ENCODE measurements around the gene CAND1.

Gene CAND1

DNA sequence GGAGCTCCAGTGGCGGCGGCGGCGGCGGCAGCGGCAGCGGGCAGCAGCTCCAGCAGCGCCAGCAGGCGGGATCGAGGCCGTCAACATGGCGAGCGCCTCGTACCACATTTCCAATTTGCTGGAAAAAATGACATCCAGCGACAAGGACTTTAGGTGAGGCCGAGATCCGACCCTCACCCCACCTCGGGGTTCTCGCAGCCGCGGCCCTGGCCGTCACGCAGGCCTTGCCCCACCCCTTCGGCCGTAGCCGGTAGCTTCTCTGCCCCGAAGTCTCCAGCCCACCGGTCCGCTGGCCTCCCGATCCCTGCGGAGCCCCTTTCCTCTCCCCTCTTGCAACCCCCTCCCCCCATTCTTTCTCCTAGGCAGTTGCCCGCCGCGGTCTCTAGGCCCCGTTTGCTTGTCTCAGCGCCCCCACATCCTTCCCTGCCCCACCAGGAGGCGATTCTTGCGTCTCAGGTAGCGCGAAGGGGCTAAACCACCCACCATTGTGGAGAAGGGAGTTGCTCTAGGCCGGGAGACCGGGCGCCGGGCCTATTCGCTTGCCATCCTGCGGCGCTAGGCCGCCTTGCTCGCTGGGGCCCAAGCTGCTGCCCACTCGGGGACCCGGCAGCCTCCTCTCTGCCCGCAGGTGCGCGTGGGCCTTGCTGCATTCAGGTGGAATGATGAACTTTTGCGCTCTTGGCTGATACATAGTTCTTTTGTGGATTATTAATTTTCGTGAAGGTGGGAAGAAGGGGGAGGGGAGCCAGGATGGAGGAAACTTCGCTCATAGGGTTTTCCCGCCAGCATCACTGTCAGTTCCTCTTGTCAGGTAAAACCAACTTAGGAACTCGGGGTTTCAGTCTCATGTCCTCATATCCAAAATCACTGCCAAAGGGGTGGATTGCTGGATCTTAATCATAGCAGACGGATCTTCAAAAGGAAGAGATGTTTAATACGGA is 745 bp downstream of the CAND1 start:
- peak overlapping the region; percentile 95 for H3K4me3 ChIP-seq (ENCODE audit: low read length)
- TF ChIP-seq ZNF274 (IDR thresholded peaks at IDR 0.05; ENCODE audit: low read depth, low read length): no peak

DNA sequence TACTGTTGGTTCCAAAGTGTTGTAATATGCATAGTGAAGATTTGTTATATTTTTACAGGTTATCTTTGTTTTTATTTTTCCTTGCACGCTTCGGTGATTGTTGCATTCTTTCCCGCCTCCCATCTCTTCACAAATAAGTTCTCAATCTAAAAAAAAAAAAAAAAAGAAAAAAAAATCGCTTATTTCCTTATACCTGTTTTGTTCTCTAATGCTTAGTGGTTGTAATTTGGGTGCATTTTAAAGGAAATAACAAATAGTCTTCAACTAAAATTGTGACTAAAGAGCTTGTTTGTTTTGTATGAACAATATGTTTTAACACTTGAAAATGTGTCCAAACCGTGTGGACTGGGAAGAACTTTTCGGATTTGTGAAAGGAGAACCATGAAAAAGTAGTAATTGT is 1.5 kb downstream of the CAND1 start:
- peak overlapping the region; percentile 95 for H3K4me3 ChIP-seq (ENCODE audit: low read length)
- TF ChIP-seq ZNF274 (IDR thresholded peaks at IDR 0.05; ENCODE audit: low read depth, low read length): no peak

DNA sequence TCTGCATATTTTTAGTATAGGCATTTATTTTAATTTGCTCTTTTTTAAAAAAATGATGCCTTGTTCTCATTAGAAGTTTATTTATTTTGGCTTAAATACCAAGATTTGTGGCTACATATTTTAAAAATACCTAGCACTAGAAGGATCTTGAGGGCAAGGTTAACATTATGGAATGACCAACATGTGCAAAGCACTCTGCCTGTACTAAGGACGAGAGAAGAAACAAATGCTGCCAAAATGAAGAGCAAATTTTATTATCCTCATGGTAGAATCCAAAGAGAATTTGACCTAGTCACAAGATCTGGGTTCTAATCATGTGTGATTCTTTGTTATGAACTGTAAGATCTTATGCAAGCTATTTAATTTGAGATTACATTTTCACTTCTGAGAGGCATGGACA is 2.8 kb downstream of the CAND1 start:
- no peak for TF ChIP-seq ZNF274 (IDR thresholded peaks at IDR 0.05; ENCODE audit: low read depth, low read length)
- no peak overlapping the region for H3K4me3 ChIP-seq (ENCODE audit: low read length)

DNA sequence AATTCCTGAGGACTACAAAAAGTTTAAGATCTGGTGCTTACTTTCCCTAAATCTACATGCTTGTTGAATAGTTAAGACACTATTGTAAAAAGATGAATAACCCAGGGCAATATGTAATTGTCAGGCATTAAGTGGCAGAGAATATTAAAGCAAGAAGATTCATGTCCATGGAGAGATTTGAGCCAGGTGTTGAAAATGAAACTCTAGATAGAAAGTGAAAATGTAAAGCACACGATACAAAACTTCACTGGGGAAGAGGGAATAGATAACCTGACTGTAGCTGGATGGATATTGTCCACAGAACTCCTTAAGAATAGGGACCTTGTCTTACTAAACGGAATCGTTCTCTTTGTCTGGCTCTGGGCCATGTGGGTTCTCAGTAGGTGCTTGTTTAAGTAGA is 5.0 kb downstream of the CAND1 start:
- TF ChIP-seq ZNF274 (IDR thresholded peaks at IDR 0.05; ENCODE audit: low read depth, low read length): no peak
- H3K4me3 ChIP-seq (ENCODE audit: low read length): no peak overlapping the region; the same call in 1 of the 2 replicates

DNA sequence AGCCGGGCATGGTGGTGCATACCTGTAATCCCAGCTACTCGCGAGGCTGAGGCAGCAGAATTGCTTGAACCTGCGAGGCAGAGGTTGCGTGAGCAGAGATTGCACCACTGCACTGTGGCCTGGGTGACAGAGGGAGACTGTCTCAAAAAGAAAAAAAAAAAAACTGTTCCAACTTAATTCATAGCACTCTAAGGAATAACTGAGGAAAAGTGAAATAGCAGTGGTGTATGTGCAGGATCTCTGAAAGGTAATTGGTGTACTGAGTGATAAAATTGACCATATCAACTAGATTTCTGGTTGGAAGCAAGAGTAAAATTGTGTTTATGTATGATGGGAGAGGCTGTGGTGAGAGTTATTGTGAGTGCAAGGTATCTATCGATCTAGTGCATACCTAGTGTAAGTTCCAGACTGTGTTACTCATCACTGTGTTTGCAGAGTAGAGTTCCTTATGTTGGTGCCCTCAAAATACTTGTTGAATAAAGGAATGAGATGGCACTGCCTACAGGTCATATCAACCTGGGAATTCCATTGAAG is 6.3 kb downstream of the CAND1 start:
- TF ChIP-seq ZNF274 (IDR thresholded peaks at IDR 0.05; ENCODE audit: low read depth, low read length): no peak

DNA sequence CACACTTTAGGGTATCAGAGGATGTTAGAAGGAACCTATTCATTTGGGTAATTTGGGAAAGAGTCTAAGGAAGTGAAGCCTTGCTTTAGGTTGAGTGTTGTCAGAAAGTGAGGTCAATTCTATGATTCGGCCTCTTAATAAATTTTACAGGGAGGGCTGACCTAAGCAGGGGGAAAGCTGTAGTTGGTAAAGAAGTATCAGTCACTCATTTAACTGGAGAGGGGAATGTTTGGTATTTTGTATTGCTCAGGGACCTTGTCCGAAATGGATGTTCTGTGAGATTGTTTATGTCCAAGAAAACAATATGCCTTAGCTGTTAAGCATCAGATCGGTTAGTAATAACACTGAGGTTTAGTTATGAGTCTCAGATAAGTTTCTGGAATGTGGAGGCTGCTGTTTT is 7.3 kb downstream of the CAND1 start:
- TF ChIP-seq ZNF274 (IDR thresholded peaks at IDR 0.05; ENCODE audit: low read depth, low read length): no peak
- H3K4me3 ChIP-seq (ENCODE audit: low read length): no peak overlapping the region

More for the DNA sequence above, 6.3 kb downstream of the CAND1 start:
- H3K4me3 ChIP-seq (ENCODE audit: low read length): no peak overlapping the region

DNA sequence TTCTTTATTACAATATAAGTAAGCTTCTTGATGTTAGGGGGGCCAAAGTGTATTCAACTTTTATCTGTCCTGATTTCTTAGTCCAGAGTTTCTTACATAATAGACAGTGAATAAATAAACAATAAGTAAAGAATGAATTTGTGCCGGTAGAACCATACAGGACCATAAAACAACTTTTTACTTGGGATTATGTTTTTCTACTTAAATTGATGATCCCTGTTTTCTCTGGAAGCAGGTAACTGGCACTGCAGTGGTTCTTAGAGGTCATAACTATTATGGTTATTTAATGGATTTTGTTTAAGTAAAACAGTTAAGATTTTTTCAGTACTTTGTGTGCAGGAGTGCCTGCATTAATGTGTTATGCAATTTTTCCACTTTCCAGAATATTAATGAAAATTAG is 10.5 kb downstream of the CAND1 start:
- TF ChIP-seq ZNF274 (IDR thresholded peaks at IDR 0.05; ENCODE audit: low read depth, low read length): no peak
- H3K4me3 ChIP-seq (ENCODE audit: low read length): no peak overlapping the region

DNA sequence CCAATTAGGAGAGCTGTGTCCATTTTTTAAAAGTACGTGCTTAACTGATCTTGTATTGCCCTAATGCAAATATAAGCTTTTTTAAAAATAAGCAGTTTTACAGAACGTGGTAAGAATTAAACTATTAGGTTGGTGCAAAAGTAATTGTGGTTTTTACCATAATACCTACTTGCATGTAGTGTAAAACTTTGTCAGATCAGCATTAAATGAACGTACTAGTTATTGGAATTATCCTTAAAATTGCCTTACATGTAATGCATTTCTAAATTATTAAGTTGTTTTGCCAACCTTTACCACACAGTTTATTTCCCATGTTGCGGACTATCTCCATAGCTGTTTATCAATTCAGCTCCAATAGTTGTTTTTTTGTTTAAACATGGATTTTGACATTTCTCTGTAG is 10.9 kb downstream of the CAND1 start:
- H3K4me3 ChIP-seq (ENCODE audit: low read length): no peak overlapping the region
- no peak for TF ChIP-seq ZNF274 (IDR thresholded peaks at IDR 0.05; ENCODE audit: low read depth, low read length)

DNA sequence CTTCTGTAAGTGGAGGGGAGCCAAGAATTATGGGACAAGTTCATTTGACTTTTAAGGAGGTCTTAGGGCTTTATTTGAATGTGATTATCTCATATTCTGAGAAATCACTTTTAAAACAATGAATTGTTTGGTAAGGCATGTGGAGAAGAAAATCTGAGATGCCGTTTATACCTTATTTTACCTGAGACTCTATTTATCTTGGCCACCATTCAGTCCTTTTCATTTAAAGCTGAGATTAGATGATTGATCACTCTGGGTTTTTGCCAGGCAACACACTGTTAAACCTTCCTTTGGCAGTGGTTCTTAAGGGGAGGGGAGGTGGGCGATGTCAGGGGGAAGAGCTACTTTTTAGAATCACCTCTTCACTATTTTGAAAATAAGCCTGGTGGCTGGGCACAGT is 11.4 kb downstream of the CAND1 start:
- TF ChIP-seq ZNF274 (IDR thresholded peaks at IDR 0.05; ENCODE audit: low read depth, low read length): no peak
- H3K4me3 ChIP-seq (ENCODE audit: low read length): no peak overlapping the region

DNA sequence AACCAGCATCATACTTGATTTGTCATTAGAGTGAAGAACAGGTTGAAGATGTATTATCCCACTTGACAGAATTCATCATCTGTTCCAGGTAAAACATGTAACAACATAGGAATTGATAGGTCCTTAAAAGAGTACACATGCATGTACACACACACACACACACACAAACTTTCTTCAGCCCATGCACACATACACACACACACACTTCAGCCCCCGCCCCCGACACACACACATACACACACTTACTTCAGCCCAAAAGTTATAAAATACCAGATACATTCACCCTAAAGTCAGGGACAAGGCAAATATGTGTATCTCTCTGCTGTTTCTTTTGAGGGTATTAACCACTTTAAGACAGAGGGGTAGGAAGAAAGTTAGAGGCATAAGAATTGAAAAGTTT is 15.4 kb downstream of the CAND1 start:
- no peak overlapping the region for H3K4me3 ChIP-seq (ENCODE audit: low read length)
- TF ChIP-seq ZNF274 (IDR thresholded peaks at IDR 0.05; ENCODE audit: low read depth, low read length): no peak

DNA sequence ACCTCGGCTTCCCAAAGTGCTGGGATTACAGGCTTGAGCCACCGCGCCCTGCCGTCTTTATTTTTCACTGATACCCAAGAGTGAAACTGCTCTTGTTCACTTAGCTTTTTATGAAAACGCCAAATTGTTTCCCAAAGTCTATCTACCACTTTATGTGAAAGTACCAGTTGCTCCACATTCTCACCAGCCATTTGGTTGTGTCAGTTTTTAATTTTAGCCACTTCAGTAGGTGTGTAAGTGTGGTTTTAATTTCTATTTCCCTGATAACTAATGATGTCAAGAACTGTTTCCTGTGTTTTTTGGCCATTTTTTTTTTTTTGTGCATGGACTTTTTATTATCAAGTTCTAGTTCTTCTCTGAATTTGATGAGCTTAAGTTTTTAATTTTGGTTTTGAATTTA is 17.1 kb downstream of the CAND1 start:
- no peak for TF ChIP-seq ZNF274 (IDR thresholded peaks at IDR 0.05; ENCODE audit: low read depth, low read length)
- no peak overlapping the region for H3K4me3 ChIP-seq (ENCODE audit: low read length)

DNA sequence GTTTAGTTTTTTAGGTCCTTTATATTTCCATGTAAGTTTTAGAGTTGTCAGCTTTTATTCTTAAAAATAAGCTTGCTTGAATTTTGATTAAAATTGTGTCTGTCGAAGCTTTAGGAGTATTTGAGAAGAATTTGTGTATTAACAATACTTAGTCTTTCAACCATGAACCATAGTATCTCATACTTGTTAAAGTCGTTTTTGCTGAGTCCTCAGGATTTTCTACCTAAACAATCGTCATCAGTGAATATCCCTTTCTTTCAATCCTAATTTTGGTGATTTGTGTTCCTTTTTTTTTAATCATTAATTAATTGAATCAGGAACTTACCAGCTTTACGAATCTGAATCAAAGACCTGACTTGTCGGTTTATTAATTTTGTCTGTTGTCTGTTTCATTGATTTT is 18.2 kb downstream of the CAND1 start:
- TF ChIP-seq ZNF274 (IDR thresholded peaks at IDR 0.05; ENCODE audit: low read depth, low read length): no peak
- no peak overlapping the region for H3K4me3 ChIP-seq (ENCODE audit: low read length)

DNA sequence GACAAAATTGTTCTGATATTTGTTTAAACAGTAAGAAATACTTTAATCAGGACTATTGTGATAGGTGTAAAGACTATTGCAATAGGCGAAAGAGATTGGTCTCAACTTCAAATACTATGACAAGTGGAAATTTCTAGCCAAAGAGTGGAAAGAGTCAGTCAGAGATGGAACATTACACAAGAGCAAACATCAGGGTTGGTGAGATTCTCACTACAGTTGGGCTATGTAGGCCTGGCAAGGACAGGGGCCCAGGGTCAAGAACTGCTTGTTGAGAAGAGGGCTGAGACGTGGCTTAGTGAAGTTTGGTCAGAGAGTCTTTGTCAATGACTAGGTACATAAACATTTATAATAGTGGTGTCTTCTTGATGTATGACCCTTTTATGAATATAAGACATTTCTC is 19.4 kb downstream of the CAND1 start:
- TF ChIP-seq ZNF274 (IDR thresholded peaks at IDR 0.05; ENCODE audit: low read depth, low read length): no peak
- H3K4me3 ChIP-seq (ENCODE audit: low read length): no peak overlapping the region

DNA sequence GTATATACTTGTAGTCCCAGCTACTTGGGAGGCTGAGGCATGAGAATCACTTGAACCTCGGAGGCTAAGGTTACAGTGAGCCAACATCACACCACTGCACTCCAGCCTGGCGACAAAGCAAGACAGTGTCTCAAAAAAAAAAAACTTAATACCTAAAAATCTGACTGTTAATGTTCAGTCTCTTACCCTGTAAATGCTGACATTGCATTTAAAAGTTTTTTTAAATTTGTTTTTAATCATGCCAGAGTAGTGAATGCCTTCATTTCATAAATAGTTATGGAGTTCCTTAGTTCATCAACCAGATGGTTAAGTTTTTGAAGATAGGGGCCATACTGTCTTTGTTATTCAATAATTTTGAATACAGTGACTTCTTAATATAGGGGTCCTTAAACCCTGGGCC is 21.2 kb downstream of the CAND1 start:
- no peak overlapping the region for H3K4me3 ChIP-seq (ENCODE audit: low read length)
- TF ChIP-seq ZNF274 (IDR thresholded peaks at IDR 0.05; ENCODE audit: low read depth, low read length): no peak

DNA sequence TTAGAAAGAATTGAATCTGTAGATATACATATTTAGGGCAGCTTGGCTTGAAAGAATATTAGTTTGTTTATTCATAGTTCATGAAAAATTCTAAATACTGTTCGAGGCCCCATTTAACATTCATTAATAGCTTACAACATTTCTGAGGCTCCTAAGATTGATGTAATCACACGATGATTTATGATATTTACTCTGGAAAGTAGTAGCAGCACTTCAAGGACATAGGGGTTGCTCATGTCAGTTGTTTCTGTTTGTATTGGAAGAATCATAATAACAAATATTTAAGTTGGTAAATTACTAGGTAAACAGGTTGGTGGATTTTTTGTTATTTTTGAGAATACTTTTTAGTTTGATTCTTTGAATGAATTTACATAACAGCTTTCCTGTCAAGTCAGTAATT is 30.4 kb downstream of the CAND1 start:
- TF ChIP-seq ZNF274 (IDR thresholded peaks at IDR 0.05; ENCODE audit: low read depth, low read length): no peak
- H3K4me3 ChIP-seq (ENCODE audit: low read length): no peak overlapping the region

Measured in GM08714 (cell line).